Stimulated activated CD4-positive, alpha-beta T cell treated with anti-CD3 and anti-CD28 coated beads, TNF-alpha, amount 100 ng/mL, for 1 hour (primary cell): ENCODE data around the gene BMP6.
"Not testable (repeated sequence)": the region's sequence is repeated elsewhere in the genome, so short reads cannot be mapped to it uniquely, and the experiment has no call there.

Experiments
- DNase-seq, 3 donors: peaks; one replicate each; pipeline ENCODE4 v3.0.0-alpha.2; 2020; ENCODE audit warnings: low read depth in 3 of 3, low spot score in 1 of 3

The BMP6 gene

GRCh38 chr6:7880718-7881107, 154.8 kb downstream of the BMP6 start:
- DNase-seq, result no peak

- DNase-seq, result no peak
Observed at GRCh38 chr6:7881765-7882500, 156.0 kb downstream of the BMP6 start.

- no peak for DNase-seq
Observed at GRCh38 chr6:7882505-7883257, 156.8 kb downstream of the BMP6 start.

- DNase-seq, result no peak
Observed at GRCh38 chr6:7883381-7883780, 157.5 kb downstream of the BMP6 start.

- no peak for DNase-seq
Observed at GRCh38 chr6:7886132-7886531, 160.2 kb downstream of the BMP6 start.

GRCh38 chr6:7887278-7887991, 161.5 kb downstream of the BMP6 start:
- DNase-seq, result no peak

- no peak for DNase-seq
Observed at GRCh38 chr6:7888587-7889357, 162.9 kb downstream of the BMP6 start.

- no peak for DNase-seq
Observed at GRCh38 chr6:7891078-7891872, 165.4 kb downstream of the BMP6 start.

- not testable (repeated sequence) for DNase-seq
Observed at GRCh38 chr6:7892367-7892766, 166.5 kb downstream of the BMP6 start.

GRCh38 chr6:7893342-7893741, 167.4 kb downstream of the BMP6 start:
- DNase-seq, result no peak

- DNase-seq, result no peak
Observed at GRCh38 chr6:7894262-7895124, 168.6 kb downstream of the BMP6 start.

GRCh38 chr6:7895125-7895423, 169.2 kb downstream of the BMP6 start:
- DNase-seq, result no peak

GRCh38 chr6:7896465-7896987, 170.6 kb downstream of the BMP6 start:
- no peak for DNase-seq

GRCh38 chr6:7897461-7898192, 171.7 kb downstream of the BMP6 start:
- DNase-seq, result no peak

GRCh38 chr6:7898193-7898586, 172.3 kb downstream of the BMP6 start:
- not testable (repeated sequence) for DNase-seq

- no peak for DNase-seq
Observed at GRCh38 chr6:7899101-7899888, 173.4 kb downstream of the BMP6 start.

- no peak for DNase-seq
Observed at GRCh38 chr6:7899889-7900213, 174.0 kb downstream of the BMP6 start.

- DNase-seq, result no peak
Observed at GRCh38 chr6:7900621-7901020, 174.7 kb downstream of the BMP6 start.
